Thyroid gland (tissue), 4 donors: ENCODE results near the gene OMD.

Source experiments
- POLR2A ChIP-seq, 2 donors: fragments of 450-650 bp; IDR thresholded peaks; one replicate each; pipeline ENCODE4 v1.6.1; 2017; ENCODE audit warnings: antibody characterized with exemption in 2 of 2, mild to moderate bottlenecking in 2 of 2, moderate library complexity in 1 of 2
- TF ChIP-seq, protein P1 (sequence below), 6 experiments: fragments of 200-600 bp in 3 of 6; fragments of 450-650 bp in 3 of 6; sonication (generic) in 3 of 6; IDR thresholded peaks; one replicate each; pipeline ENCODE4 v1.5.1; 2016 to 2019; ENCODE audit warnings: antibody characterized with exemption in 6 of 6, mild to moderate bottlenecking in 2 of 6, inconsistent platforms in 1 of 6, moderate library complexity in 1 of 6

GRCh38 chr9:92463387-92463786 lies 39.1 kb upstream of the OMD start:
- TF ChIP-seq, protein P1, sequence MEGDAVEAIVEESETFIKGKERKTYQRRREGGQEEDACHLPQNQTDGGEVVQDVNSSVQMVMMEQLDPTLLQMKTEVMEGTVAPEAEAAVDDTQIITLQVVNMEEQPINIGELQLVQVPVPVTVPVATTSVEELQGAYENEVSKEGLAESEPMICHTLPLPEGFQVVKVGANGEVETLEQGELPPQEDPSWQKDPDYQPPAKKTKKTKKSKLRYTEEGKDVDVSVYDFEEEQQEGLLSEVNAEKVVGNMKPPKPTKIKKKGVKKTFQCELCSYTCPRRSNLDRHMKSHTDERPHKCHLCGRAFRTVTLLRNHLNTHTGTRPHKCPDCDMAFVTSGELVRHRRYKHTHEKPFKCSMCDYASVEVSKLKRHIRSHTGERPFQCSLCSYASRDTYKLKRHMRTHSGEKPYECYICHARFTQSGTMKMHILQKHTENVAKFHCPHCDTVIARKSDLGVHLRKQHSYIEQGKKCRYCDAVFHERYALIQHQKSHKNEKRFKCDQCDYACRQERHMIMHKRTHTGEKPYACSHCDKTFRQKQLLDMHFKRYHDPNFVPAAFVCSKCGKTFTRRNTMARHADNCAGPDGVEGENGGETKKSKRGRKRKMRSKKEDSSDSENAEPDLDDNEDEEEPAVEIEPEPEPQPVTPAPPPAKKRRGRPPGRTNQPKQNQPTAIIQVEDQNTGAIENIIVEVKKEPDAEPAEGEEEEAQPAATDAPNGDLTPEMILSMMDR (IDR thresholded peaks at IDR 0.05) = no peak
- TF ChIP-seq POLR2A (IDR thresholded peaks at IDR 0.05) = no peak
